CMK (cell line): ENCODE data around the gene WBP2.

Experiments
- DNase-seq: peaks from one replicate; pipeline ENCODE4 v3.0.0-alpha.2; 2010; ENCODE audit warnings: low read depth

The WBP2 gene

GRCh38 chr17:75827308-75828075, 27.6 kb downstream of the WBP2 start:
- no peak for DNase-seq

GRCh38 chr17:75826561-75827307, 28.4 kb downstream of the WBP2 start:
- no peak for DNase-seq

GRCh38 chr17:75825748-75826370, 29.3 kb downstream of the WBP2 start:
- DNase-seq: no peak

- DNase-seq: no peak
These were observed 30.0 kb downstream of the WBP2 start for GRCh38 chr17:75825149-75825552.

GRCh38 chr17:75824666-75825065, 30.5 kb downstream of the WBP2 start:
- DNase-seq: no peak

GRCh38 chr17:75824050-75824552, 31.0 kb downstream of the WBP2 start:
- DNase-seq: no peak

- no peak for DNase-seq
These were observed 31.7 kb downstream of the WBP2 start for GRCh38 chr17:75823257-75824041.

- DNase-seq: no peak
These were observed 32.4 kb downstream of the WBP2 start for GRCh38 chr17:75822800-75823166.

GRCh38 chr17:75822119-75822799, 32.9 kb downstream of the WBP2 start:
- no peak for DNase-seq

- DNase-seq: no peak
These were observed 33.6 kb downstream of the WBP2 start for GRCh38 chr17:75821552-75821951.

- no peak for DNase-seq
These were observed 34.7 kb downstream of the WBP2 start for GRCh38 chr17:75820094-75821080.

- no peak for DNase-seq
These were observed 35.5 kb downstream of the WBP2 start for GRCh38 chr17:75819678-75820077.

- no peak for DNase-seq
These were observed 36.0 kb downstream of the WBP2 start for GRCh38 chr17:75819116-75819515.

GRCh38 chr17:75818326-75818885, 36.7 kb downstream of the WBP2 start:
- DNase-seq: no peak

GRCh38 chr17:75817571-75817970, 37.6 kb downstream of the WBP2 start:
- no peak for DNase-seq

- DNase-seq: no peak
These were observed 38.4 kb downstream of the WBP2 start for GRCh38 chr17:75816693-75817092.

GRCh38 chr17:75815399-75815798, 39.7 kb downstream of the WBP2 start:
- no peak for DNase-seq

GRCh38 chr17:75814900-75815373, 40.2 kb downstream of the WBP2 start:
- no peak for DNase-seq

GRCh38 chr17:75814021-75814395, 41.1 kb downstream of the WBP2 start:
- DNase-seq: no peak
